ENCODE measurements around the gene SPATA21. TPM values are rescaled to one million over a fixed set of nuclear protein-coding genes. Genes with fewer than 3 reads are reported as not detected.

SPATA21 gene
- total RNA-seq, 1 donor from 2014 or later, result not detected

DNA sequence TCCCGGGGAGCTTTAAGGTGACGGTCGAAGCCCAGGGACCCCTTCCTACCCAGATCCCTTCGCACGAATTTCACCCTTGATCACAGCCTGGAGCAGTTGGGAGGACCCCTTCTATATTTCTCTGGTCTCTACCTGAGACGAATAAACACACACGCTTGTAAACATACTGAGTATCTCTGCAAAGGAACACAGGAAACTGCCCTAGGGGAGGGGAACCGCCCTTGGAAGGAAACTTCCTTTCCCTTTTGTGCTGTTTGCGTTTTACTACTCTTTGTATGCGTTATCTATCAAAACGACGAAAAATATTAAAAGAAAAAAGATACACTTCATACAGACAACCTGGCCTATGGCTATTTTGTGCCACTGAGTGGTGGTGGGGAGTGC lies 4.0 kb upstream of the SPATA21 start:
- Mint-ChIP-seq H3K4me1 (peaks cover 17% of the 10 kb centered on the region), H3K36me3 (ENCODE audit: low read depth) (no peaks in the 10 kb centered on the region), H3K9me3 (no peaks in the 10 kb centered on the region), H3K27me3 (ENCODE audit: low read depth) (no peaks in the 10 kb centered on the region), H3K27ac (ENCODE audit: unreplicated experiment) (peak overlapping the region; percentile 35), H3K4me3 (peak overlapping the region; percentile 96)
- DNase-seq (ENCODE audit: low read depth, low spot score), result no peak
- TF ChIP-seq, protein P1, sequence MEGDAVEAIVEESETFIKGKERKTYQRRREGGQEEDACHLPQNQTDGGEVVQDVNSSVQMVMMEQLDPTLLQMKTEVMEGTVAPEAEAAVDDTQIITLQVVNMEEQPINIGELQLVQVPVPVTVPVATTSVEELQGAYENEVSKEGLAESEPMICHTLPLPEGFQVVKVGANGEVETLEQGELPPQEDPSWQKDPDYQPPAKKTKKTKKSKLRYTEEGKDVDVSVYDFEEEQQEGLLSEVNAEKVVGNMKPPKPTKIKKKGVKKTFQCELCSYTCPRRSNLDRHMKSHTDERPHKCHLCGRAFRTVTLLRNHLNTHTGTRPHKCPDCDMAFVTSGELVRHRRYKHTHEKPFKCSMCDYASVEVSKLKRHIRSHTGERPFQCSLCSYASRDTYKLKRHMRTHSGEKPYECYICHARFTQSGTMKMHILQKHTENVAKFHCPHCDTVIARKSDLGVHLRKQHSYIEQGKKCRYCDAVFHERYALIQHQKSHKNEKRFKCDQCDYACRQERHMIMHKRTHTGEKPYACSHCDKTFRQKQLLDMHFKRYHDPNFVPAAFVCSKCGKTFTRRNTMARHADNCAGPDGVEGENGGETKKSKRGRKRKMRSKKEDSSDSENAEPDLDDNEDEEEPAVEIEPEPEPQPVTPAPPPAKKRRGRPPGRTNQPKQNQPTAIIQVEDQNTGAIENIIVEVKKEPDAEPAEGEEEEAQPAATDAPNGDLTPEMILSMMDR (conservative IDR thresholded peaks at IDR 0.05), result no peak

DNA sequence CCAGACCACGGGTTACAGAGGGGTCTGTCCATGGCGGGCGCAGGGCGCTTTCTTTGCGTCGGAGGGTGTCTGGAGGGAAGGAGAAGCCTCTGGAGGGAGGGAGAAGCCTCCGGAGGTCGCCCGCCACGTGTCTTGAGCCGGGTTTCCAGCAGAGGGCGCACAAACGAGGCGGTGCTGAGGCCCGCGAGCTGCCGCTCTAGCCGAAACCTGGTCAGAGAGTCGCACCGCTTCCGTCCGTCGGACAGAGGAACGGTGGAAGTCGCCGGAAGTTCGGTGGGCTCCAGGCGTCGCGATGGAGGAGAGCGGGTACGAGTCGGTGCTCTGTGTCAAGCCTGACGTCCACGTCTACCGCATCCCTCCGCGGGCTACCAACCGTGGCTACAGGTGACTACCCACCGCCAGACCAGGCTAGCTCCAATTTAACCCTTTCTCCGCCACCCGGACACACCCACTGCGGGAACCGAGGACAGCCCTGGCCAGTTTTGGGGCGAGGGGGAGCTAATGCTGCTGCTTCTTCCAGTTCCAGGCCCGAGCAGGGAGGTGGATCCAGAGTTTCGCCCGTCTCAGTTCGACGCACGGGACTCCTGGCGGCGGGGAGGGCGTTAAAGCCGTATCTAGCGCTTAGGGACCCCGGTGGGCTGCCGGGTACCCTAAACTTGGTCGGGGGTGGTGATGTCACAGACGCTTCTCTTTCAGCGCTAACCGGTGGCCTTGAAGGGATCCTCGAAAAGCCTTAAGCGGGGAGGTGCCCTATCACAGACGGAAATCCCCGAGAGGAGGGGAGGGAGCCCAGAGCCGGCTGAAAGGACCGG lies 3.5 kb upstream of the SPATA21 start, which contains the start of gene NECAP2:
Gene NECAP2, plus strand, starts transcription at position 255 of the 812 bp plus-strand sequence. Its CDS starts 38 bp downstream, at position 293.
- peak within 1 kb of the TSS; percentile 80 for H3K27ac Mint-ChIP-seq (ENCODE audit: unreplicated experiment)
- no peaks in the 10 kb centered on the region for H3K27me3 Mint-ChIP-seq (ENCODE audit: low read depth)
- H3K9me3 Mint-ChIP-seq, result no peaks in the 10 kb centered on the region
- DNase-seq (ENCODE audit: low read depth, low spot score), result peak; percentile 100
- peak within 1 kb of the TSS; percentile 96 for H3K4me3 Mint-ChIP-seq
- peaks cover 17% of the 10 kb centered on the region for H3K4me1 Mint-ChIP-seq
- H3K36me3 Mint-ChIP-seq (ENCODE audit: low read depth), result no peaks in the 10 kb centered on the region
- TF ChIP-seq, protein P1 (conservative IDR thresholded peaks at IDR 0.05), result peak; percentile 91

GRCh38 chr1:16440131-16440469 lies 2.9 kb upstream of the SPATA21 start:
- H3K4me3 Mint-ChIP-seq, result peak overlapping the region; percentile 96
- DNase-seq (ENCODE audit: low read depth, low spot score), result no peak
- no peaks in the 10 kb centered on the region for H3K27me3 Mint-ChIP-seq (ENCODE audit: low read depth)
- no peaks in the 10 kb centered on the region for H3K36me3 Mint-ChIP-seq (ENCODE audit: low read depth)
- TF ChIP-seq, protein P1 (conservative IDR thresholded peaks at IDR 0.05), result no peak
- H3K9me3 Mint-ChIP-seq, result no peaks in the 10 kb centered on the region
- H3K4me1 Mint-ChIP-seq, result peaks cover 17% of the 10 kb centered on the region
- peak overlapping the region; percentile 80 for H3K27ac Mint-ChIP-seq (ENCODE audit: unreplicated experiment)

DNA sequence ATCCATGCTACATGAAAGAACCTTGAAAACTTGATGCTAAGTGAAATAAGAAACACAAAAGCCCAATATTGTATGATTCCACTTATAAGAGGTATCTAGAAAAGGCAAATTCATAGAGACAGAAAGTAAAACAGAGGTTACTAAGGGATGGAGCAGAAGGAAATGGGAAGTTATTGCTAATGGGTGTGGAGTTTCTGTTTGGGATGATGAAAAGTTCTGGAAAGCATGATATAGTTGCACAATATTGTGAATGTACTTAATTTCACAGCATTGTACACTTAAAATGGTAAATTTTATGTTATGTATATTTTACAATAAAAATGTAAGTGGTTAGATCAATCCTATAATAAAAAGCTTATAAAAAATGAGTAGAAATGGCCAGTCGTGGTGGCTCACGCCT lies 1.7 kb upstream of the SPATA21 start:
- TF ChIP-seq, protein P1 (conservative IDR thresholded peaks at IDR 0.05), result no peak
- DNase-seq (ENCODE audit: low read depth, low spot score), result no peak
- Mint-ChIP-seq H3K27ac (ENCODE audit: unreplicated experiment) (no peak overlapping the region), H3K9me3 (no peaks in the 10 kb centered on the region), H3K4me3 (peak overlapping the region; percentile 54), H3K36me3 (ENCODE audit: low read depth) (no peaks in the 10 kb centered on the region), H3K4me1 (peaks cover 17% of the 10 kb centered on the region), H3K27me3 (ENCODE audit: low read depth) (no peaks in the 10 kb centered on the region)

GRCh38 chr1:16438516-16438915 lies 1.3 kb upstream of the SPATA21 start:
- no peaks in the 10 kb centered on the region for H3K9me3 Mint-ChIP-seq
- no peaks in the 10 kb centered on the region for H3K27me3 Mint-ChIP-seq (ENCODE audit: low read depth)
- DNase-seq (ENCODE audit: low read depth, low spot score), result no peak
- no peaks in the 10 kb centered on the region for H3K36me3 Mint-ChIP-seq (ENCODE audit: low read depth)
- H3K4me3 Mint-ChIP-seq, result peak overlapping the region; percentile 54
- H3K4me1 Mint-ChIP-seq, result peaks cover 17% of the 10 kb centered on the region
- no peak overlapping the region for H3K27ac Mint-ChIP-seq (ENCODE audit: unreplicated experiment)
- TF ChIP-seq, protein P1 (conservative IDR thresholded peaks at IDR 0.05), result no peak
